Measurements from ENCODE around the gene PGBD2. TPM values are rescaled to one million over a fixed set of nuclear protein-coding genes. Genes with fewer than 3 reads are reported as not detected.
A peak's percentile ranks its signal among the peaks of the same experiment; 100 is the strongest.

PGBD2 gene
- polyA plus RNA-seq, 3 donors: 2.9 to 7.1 (median 3.9) TPM

GRCh38 chr1:248905662-248906008, 400 bp upstream of the PGBD2 start:
- H3K79me2 ChIP-seq (ENCODE audit: insufficient read depth, low read length): peaks cover 40% of the 10 kb centered on the region
- peak overlapping the region; percentile 97 for H2AFZ ChIP-seq (ENCODE audit: insufficient read depth, low read depth, low read length, poor library complexity, severe bottlenecking)
- no peaks in the 10 kb centered on the region for H3K27me3 ChIP-seq (ENCODE audit: control insufficient read depth in 2 of 2, insufficient read depth in 2 of 2, low read length in 2 of 2)
- TF ChIP-seq CTCF (IDR thresholded peaks at IDR 0.05): no peak
- H3K27ac ChIP-seq (ENCODE audit: low read depth in 1 of 2, low read length in 2 of 2): peak overlapping the region; percentile 84 to 87
- DNase-seq: no peak
- peaks cover 29% of the 10 kb centered on the region for H4K20me1 ChIP-seq (ENCODE audit: insufficient read depth, low read length)
- H3K9ac ChIP-seq (ENCODE audit: insufficient read depth, low read length, poor library complexity, severe bottlenecking): peak overlapping the region; percentile 73
- H3K36me3 Mint-ChIP-seq: peaks cover 20 to 26% of the 10 kb centered on the region in 2 donors
- H3K4me3 ChIP-seq (replicated peaks in 1 of 3; ENCODE audit: low read depth in 2 of 3, low read length in 3 of 3): peak overlapping the region; percentile 69 to 80 (median 77)
- H3K27ac Mint-ChIP-seq: peak overlapping the region; percentile 97 to 99 (median 98)
- 6% methylated on average over 2 of the region's 4 CpGs for WGBS (ENCODE audit: insufficient coverage)
- H3K4me1 Mint-ChIP-seq: peaks cover 28% of the 10 kb centered on the region
- no peaks in the 10 kb centered on the region for H3K9me3 ChIP-seq (replicated peaks in 1 of 2; ENCODE audit: control insufficient read depth in 1 of 2, insufficient read depth in 1 of 2, low read length in 2 of 2)
- H3K4me2 ChIP-seq (replicated peaks; ENCODE audit: extremely low read depth, low read length, poor library complexity, severe bottlenecking): peak overlapping the region; percentile 84
- peaks cover 0 to 5% of the 10 kb centered on the region in 2 donors for H3K36me3 ChIP-seq (replicated peaks in 1 of 2; ENCODE audit: control insufficient read depth in 1 of 2, insufficient read depth in 2 of 2, low read length in 2 of 2)
- intact Hi-C loops (cut with micrococcal nuclease): no loop called here
- peaks cover 12 to 14% of the 10 kb centered on the region in 2 donors for H3K4me1 ChIP-seq (ENCODE audit: control insufficient read depth in 1 of 2, insufficient read depth in 2 of 2, low read length in 2 of 2)
- peak overlapping the region; percentile 92 to 98 for H3K4me3 Mint-ChIP-seq
- H3K27me3 Mint-ChIP-seq (ENCODE audit: low read depth in 3 of 3): peaks cover 0 to 5% (median 2%) of the 10 kb centered on the region in 3 donors
- H3K9me3 Mint-ChIP-seq: no peaks in the 10 kb centered on the region

- Histone ChIP-seq H3K4me1 (ENCODE audit: control insufficient read depth in 1 of 2, insufficient read depth in 2 of 2, low read length in 2 of 2) (peaks cover 12 to 14% of the 10 kb centered on the region in 2 donors), H4K20me1 (ENCODE audit: insufficient read depth, low read length) (peaks cover 35% of the 10 kb centered on the region), H3K27me3 (ENCODE audit: control insufficient read depth in 2 of 2, insufficient read depth in 2 of 2, low read length in 2 of 2) (no peaks in the 10 kb centered on the region), H3K9ac (ENCODE audit: insufficient read depth, low read length, poor library complexity, severe bottlenecking) (peak overlapping the region; percentile 59), H3K4me3 (replicated peaks in 1 of 3; ENCODE audit: low read depth in 2 of 3, low read length in 3 of 3) (peak overlapping the region; percentile 46 to 77 (median 75)), H3K79me2 (ENCODE audit: insufficient read depth, low read length) (peaks cover 48% of the 10 kb centered on the region), H3K27ac (ENCODE audit: low read depth in 1 of 2, low read length in 2 of 2) (peak overlapping the region; percentile 37 to 90), H3K36me3 (replicated peaks in 1 of 2; ENCODE audit: control insufficient read depth in 1 of 2, insufficient read depth in 2 of 2, low read length in 2 of 2) (peaks cover 0 to 5% of the 10 kb centered on the region in 2 donors), H3K4me2 (replicated peaks; ENCODE audit: extremely low read depth, low read length, poor library complexity, severe bottlenecking) (peak overlapping the region; percentile 79), H2AFZ (ENCODE audit: insufficient read depth, low read depth, low read length, poor library complexity, severe bottlenecking) (peak overlapping the region; percentile 82), H3K9me3 (replicated peaks in 1 of 2; ENCODE audit: control insufficient read depth in 1 of 2, insufficient read depth in 1 of 2, low read length in 2 of 2) (no peaks in the 10 kb centered on the region)
- Mint-ChIP-seq H3K9me3 (no peaks in the 10 kb centered on the region), H3K36me3 (peaks cover 24 to 28% of the 10 kb centered on the region in 2 donors), H3K27ac (peak overlapping the region; percentile 92 to 97 (median 96)), H3K27me3 (ENCODE audit: low read depth in 3 of 3) (peaks cover 0 to 2% (median 2%) of the 10 kb centered on the region in 3 donors), H3K4me1 (peaks cover 33% of the 10 kb centered on the region), H3K4me3 (peak overlapping the region; percentile 78 to 94)
- WGBS (ENCODE audit: insufficient coverage): 25% methylated on average over 9 of the region's 18 CpGs
- no peak for DNase-seq
- no peak for TF ChIP-seq CTCF (IDR thresholded peaks at IDR 0.05)
- intact Hi-C loops (cut with micrococcal nuclease): no loop called here
These were observed 972 bp downstream of the PGBD2 start for GRCh38 chr1:248906753-248907661.
